Activated gamma-delta T cell treated with Interleukin-2 at 50 U/mL for 16 hours (primary cell): Measurements from ENCODE around the gene CLCA1.
A peak's percentile ranks its signal among the peaks of the same experiment; 100 is the strongest.

ENCODE experiments used
- DNase-seq: peaks from one replicate; pipeline ENCODE4 v3.0.0-alpha.2; 2020

The CLCA1 gene, protein sequence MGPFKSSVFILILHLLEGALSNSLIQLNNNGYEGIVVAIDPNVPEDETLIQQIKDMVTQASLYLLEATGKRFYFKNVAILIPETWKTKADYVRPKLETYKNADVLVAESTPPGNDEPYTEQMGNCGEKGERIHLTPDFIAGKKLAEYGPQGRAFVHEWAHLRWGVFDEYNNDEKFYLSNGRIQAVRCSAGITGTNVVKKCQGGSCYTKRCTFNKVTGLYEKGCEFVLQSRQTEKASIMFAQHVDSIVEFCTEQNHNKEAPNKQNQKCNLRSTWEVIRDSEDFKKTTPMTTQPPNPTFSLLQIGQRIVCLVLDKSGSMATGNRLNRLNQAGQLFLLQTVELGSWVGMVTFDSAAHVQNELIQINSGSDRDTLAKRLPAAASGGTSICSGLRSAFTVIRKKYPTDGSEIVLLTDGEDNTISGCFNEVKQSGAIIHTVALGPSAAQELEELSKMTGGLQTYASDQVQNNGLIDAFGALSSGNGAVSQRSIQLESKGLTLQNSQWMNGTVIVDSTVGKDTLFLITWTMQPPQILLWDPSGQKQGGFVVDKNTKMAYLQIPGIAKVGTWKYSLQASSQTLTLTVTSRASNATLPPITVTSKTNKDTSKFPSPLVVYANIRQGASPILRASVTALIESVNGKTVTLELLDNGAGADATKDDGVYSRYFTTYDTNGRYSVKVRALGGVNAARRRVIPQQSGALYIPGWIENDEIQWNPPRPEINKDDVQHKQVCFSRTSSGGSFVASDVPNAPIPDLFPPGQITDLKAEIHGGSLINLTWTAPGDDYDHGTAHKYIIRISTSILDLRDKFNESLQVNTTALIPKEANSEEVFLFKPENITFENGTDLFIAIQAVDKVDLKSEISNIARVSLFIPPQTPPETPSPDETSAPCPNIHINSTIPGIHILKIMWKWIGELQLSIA

DNA sequence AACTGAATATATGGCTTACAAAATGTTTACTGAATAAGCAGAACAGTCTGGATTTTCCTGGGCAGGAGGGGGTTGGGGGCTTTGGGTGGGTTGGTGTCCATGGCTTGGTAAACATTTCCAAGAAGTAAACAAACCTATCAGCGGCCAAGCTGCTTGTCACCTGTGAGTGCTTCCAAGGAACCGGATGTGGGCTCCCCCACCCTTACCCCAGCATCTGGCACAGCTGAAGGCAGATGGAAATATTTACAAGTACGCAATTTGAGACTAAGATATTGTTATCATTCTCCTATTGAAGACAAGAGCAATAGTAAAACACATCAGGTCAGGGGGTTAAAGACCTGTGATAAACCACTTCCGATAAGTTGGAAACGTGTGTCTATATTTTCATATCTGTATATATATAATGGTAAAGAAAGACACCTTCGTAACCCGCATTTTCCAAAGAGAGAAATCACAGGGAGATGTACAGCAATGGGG lies at the start of gene CLCA1:
CLCA1 (plus strand) TSS at position 427 of the 477 bp plus-strand sequence; CDS start at position 472, 45 bp downstream.
- no peak for DNase-seq

DNA sequence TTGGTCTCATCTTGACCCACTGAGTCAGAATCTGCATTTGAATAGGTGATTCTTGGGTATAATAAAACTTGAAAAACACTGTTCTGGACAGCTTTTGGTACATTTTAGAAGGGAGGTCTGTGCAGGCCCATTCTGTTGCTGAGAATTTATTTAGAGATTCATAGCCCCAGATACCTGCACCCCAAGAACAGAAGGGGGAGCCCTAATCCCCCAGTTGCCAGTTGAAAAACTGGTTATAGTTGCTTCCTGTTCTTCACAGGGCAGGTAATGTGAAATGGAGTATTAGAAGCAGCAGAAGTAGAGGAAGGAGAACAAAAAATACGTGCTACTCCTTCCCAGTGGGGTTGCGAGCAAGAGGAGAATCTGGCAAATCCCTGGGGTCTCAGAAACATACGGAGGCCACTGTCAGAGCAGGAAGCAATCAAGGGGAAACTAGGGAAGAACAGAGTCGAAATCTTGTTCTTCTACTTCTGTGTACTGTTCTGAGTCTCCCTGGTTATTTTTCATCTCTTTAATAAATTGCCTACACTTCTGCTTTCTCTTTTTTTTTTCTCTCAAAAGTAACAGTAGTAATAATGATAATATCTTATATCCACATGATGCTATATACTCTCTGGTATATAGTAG lies 49.3 kb upstream of the CLCA1 start:
- peak; percentile 43 for DNase-seq

DNA sequence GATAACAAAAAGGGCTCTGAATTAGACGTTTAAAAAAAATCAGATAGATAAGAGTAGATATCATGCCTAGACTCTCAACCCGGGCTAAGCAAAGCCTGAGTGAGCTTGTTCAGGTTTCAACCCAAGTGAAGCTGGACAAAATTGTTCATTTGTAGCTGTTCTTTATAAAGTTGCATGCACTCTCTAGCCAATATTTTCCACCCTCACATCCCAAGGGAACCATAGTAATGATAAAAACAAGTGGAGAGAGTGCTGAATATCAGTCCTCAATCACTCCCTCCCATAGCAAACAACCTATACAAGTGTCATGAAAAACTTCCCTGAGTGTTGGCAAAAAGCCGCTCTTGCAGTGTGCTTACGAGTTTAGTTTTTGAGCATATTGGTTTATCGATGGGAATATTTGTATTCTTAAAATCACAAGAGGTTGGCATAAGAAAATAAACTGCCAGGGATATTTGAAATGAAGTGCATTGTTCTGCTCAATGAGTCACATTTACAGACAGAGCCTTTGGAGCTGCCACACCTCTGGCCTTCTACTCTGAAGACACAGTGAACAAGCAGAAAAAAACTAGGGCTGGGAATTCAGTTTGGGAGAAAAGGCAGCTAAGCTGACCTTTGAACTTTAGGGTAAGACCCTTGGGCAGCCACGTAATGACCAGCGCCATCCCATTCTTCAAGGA lies 47.0 kb upstream of the CLCA1 start:
- no peak for DNase-seq

DNA sequence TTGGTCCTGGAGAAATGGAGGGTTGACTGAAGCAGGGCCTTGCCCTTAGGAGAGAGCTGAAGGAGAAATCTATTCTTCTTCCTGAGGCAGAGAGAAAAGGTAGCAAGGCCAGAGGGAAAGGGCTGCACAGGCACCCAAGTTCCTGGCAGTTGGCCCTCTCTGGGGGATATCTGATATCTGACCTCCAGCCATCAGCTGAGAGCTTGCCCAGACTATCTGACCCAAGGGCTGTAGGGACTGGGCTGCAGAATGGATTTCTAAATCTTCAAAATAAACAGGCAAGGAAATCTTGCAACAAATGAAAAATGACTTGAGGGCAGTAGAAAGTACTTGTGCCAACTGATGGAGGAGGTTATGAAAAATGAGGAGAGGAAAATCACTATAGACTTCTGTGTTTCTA lies 45.3 kb upstream of the CLCA1 start:
- DNase-seq = no peak

DNA sequence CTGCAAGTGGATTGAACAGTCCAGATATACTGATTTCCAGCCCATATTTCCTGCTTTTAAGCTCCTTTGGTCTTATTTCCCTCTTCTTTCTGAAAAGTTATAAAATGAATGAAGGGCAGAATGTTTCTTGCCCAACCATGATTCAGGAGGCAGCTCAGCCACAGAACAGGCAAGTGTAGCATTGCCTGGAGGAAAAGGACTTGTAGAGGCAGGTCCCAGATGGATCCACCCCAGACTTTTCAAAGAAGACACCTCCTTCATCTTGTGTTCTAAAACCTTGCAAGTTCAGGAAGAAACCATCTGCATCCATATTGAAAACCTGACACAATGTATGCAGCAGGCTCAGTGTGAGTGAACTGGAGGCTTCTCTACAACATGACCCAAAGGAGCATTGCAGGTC lies 44.9 kb upstream of the CLCA1 start, which contains the start of gene CLCA2:
CLCA2 (plus strand) TSS at position 299 of the 400 bp plus-strand sequence; CDS start at position 376, 77 bp downstream.
- DNase-seq = no peak

DNA sequence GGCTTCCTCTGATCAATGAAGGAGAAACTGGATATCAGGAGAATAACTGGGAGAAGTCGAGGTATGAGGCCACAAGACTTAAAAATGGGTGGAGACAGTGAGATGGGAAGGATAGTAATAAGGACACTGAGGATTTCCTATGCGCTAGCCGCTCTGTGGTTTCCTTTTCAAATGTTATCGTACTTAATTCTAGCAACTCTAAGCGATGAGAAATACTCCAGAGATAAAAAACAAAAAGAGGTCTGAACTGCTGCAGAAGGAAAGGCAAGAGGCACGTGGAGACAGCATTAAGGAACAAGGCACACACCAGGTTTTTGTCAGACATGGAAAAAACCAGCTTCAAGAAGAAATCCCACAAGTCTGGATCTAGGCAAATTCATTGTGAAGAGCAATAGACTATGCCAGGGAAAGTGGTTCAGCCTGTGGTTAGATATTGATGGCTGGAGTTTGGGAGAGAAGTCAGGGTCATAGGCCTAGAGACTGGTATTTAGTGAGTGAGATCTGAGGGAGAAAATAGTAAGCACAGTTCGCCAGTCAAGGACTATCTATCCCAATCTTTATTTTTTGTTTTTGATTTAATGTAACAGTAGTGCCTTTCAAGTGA lies 39.5 kb upstream of the CLCA1 start:
- no peak for DNase-seq

DNA sequence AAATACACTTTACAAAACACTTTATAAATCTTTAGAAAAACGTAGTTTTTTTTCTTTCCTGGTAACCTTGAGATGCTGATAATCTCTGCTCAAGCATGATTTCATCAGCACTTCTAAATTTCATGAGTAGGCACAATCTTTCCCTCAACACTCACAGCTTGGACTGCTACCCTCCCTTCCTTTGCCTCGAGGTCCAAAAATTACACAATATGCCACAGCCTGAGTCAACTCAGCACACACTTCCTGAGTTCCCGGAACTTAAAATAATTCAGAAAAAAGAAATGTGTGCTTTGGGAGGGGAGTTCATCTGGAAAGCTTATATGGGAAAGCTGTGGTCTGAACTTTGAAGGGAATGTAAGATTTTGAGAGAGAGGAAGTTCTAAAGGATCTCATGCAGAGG lies 38.9 kb upstream of the CLCA1 start:
- DNase-seq = no peak

DNA sequence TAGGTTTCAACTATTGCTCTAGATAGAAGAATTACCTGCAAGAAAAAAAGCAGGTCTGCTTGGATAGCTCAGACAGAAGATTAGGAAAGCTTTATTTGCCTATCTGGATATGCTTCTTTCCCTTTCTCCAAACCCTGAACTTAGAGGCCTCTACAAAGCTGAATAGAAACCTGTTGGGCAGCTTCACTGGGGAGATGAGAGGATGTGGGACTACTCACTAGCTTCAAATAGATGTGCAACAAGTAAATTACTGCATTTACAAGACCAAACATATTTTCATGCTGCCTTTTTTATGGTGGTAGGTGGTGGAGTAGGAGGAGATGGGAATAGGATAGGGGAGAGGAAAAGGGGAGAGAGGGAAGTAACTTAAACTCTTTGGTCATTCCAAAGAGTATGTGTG lies 38.4 kb upstream of the CLCA1 start:
- DNase-seq = no peak

DNA sequence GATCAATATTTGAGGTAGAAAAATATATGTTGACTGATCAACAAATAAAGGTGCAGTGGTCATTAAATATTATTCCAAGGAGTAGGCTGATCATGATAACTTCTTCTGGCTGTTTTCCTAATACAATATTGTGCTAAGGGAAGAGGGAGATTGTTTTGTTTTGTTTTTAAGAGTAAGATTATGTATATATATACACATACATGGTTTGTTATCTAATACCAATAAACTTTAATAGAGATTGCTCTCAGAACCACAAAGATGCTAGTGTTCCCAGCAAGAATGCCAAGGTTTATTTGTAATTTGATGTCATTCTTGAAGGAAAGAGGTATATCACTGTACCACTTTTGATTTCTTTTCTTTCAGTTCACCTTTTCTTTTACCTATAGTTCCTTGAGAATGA lies 34.7 kb upstream of the CLCA1 start:
- no peak for DNase-seq

DNA sequence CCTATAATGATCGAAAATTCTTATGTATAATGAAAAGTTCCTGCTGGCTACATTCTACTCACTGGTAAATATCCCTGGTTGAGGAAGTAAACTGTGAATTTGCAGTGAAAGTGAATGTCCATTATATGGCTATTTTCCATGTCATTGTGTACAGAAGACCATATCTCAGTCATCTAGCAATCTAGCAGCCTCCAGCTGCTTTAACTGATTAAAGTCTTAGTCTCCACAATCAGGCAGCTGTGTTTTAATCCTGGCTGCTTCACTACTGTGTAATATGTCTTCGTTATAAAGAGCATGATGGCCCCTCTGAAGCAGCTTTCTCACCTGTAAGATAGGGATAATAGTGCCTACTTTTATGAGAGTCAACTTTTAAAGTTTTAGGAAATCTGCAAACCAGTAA lies 33.4 kb upstream of the CLCA1 start:
- no peak for DNase-seq

DNA sequence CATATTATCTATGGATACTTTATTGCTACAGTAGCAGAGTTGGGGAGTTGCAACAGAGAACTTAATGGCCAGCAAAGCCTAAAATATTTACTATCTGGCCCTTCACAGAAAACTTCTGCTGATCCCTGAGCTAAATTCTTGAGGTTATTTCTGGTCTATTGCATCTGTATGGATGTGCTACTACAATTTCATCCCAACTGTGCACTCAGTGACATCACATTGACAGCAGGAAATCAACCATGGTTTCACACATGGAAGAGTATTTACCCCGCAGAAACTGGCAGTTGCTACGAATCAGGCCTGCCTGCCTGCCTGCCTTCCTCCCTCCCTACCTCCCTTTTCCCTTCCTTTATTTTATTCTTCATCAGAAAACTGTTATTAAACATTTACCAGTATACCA lies 32.7 kb upstream of the CLCA1 start:
- no peak for DNase-seq

DNA sequence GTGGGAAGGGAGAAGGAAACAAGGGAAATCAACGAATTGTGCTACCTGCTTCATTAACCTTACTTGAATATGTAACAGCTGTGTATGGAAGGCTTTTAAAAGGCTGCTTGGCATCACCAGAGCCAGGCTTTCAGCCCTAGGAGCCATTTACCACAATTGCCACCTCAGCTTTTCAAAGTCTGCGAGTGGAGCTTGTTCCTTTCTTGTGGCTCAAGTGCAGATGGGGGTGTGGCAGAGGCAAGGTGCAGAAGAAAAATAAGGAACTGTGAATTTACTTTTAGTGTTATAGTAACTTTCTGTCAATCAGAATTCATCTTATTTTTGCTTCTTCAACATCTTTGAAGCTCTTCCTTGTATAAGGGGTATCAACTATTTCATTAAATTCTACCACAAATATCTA lies 27.1 kb upstream of the CLCA1 start:
- DNase-seq = peak; percentile 36

DNA sequence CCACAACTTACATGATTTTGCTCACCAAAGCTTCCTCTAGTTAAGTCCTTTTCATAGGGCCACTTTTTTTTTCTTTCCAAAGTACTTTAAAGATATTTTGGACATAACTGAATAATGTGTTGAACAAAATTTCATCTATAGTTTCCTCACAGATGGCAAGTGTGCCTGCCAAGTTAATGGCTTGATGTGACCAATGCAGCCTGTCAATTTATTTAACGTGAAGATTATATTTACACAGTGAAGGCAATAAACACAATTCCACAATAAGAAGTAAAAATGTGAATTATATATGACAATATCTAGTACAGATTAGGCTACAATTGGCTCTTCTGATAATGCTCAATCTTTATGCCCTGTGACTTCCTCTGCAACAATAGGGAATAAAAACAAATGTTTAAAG lies 26.7 kb upstream of the CLCA1 start:
- DNase-seq = no peak

DNA sequence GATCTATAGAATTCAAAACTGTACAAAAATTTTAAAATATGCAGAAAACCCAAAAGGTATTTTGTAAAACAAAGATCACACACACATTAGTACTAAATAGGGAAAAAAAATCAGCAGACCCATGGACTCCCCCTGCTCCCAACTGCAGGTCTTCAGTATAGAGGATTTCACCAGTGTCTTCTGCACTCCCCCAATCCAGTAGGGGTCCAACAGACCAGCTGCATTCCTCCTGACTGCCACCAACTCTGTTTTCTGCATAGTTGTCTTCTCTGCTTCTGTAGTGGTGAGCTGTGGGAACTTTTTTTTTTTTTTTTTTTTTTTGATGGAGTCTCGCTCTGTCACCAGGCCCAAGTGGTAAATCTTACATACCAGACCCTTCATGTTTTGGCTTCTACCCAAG lies 22.8 kb upstream of the CLCA1 start:
- DNase-seq = no peak

DNA sequence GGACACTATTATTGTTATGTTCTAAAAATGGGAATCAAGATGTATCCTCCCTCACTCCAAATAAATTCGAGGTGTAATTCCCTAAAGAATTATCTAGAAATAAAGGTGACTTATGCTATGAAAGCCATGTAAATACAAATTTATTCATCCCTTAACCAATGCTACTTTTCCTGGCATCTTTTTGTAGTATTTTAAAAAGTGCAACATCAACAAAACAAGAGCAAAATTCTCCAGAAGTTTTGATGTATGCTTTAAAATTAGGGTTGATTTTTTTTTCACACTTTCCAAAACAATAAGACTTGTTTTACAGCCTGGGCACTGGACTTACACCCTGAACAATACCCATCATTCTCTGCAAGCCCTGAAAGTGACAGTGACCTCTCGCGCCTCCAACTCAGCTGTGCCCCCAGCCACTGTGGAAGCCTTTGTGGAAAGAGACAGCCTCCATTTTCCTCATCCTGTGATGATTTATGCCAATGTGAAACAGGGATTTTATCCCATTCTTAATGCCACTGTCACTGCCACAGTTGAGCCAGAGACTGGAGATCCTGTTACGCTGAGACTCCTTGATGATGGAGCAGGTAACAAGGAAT lies 21.4 kb upstream of the CLCA1 start:
- DNase-seq = no peak

DNA sequence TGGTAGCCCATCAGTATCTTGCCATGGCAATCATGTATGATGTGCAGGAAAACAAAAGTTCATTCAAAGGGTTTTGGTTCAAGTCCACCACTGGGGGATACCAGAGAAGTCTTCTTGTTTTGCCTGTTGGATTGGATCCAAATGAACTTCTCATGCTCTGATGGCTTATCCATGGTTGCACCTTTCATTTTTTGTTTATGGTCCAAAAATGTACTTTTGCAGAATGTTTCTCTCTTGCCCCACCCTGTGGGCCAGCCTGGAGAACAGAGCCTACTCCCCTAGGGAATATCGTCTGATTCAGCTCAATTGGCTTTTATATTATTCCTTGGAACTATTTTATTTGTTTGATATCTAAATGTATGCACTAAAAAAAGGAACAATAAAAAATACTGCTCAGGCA lies 20.1 kb upstream of the CLCA1 start:
- DNase-seq = no peak

DNA sequence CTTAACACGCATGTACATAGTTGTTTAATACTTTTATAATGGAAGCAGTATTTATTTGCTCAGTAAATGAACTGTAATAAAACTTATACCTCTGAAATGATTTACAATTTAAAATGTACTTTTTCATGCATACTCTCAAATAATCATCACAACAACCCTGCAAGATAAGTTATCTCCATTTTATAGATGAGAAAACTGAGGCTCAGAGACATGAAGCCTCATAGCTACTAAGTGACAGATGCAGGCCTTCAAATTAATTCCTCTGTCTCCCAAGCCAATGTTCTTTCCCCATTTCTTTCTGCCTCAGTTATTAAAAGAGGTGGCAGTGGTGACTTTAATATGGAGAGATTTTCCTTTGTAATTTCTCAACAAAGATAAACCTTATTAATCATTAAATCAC lies 19.6 kb upstream of the CLCA1 start:
- DNase-seq = no peak

DNA sequence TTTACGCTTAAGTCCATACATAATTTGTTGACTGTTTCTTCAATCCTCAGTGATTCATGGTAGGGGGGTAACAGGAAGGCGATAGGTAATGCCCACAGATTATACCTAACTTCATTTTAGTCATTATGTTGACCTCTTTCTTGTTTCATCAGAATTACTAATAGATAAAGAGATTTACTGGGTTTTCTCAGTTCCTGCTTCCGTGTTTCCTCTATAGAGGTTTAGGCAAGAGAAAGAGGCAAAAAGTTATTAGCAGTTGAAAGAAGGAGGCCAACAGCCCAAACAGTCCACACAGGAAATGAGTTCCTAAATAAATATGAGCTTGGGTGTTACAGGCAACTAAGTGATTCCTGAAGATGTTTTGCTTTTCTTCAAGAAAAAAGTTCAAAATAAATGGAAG lies 17.9 kb upstream of the CLCA1 start:
- no peak for DNase-seq

DNA sequence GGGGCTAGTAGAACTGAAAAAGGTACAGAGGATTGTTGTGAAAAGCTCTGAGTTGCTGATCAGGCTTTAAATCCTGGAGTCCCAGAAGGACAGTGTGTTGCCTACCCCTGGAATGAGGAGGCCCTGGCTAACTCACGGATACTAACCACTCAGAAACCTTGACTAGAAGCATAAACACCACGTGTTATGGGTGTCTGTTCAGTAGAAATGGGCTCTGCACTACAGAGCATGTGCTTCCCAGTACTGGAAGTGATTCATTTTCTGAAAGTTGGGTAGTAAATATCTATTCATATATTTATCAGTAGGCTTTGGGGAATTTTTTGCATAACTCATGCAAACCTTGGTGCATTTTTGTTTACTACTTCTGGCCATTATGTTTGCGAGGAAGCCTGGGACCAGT lies 15.1 kb upstream of the CLCA1 start:
- no peak for DNase-seq

DNA sequence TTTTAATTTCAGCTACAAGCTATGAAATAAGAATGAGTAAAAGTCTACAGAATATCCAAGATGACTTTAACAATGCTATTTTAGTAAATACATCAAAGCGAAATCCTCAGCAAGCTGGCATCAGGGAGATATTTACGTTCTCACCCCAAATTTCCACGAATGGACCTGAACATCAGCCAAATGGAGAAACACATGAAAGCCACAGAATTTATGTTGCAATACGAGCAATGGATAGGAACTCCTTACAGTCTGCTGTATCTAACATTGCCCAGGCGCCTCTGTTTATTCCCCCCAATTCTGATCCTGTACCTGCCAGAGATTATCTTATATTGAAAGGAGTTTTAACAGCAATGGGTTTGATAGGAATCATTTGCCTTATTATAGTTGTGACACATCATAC lies 13.7 kb upstream of the CLCA1 start:
- no peak for DNase-seq

DNA sequence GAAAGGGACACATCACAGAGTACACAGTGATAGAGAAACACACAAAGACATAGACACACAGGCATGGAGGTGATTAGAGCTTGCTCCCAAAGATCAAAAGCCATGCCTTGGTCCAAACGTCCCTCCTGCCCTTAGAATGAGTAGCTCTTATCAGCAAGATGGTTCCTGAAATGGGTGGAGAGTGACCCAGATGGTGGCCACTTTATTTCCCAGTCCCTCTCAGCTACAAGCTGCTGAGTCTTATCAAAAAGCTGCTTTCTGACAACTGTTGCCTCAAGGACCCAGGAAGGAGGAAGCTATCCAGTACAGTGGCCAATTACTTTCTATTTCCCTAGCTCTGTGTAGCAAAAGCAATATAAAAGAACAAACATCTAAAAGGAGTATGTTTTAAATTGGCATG lies 7.7 kb upstream of the CLCA1 start:
- DNase-seq = no peak

DNA sequence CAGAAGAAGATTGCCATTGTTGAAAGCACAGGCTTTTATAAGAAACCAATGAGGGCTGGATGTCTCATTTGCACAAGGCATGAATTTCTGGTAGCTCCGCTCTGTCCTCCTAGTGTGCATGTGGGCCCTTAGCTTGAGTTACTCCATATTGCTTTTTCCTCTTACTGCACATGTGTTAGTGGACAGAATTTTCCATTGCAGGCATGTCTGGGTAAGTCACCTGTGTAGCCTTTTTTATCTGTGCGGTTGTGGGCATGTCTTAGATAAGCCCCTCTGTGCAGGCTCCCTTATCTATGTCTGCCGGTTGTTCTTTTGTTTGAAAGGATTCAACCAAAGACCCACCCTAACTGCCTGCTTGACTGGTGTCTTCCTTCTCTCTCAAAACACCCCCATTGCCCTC lies 7.2 kb upstream of the CLCA1 start:
- no peak for DNase-seq
